Measurements from ENCODE around the gene ATXN7L1. TPM values are rescaled to one million over a fixed set of nuclear protein-coding genes. Genes with fewer than 3 reads are reported as not detected.

ATXN7L1 gene
- total and polyA plus RNA-seq, 2 of the 8 experiments (the other 6 are each of a cell fraction or from before 2014, with no cell fraction given): 14.3 to 34.0 TPM

- ChIA-PET CTCF (ENCODE audit: partially characterized antibody) (interaction anchor here (0.5 to 4.7 kb wide), 19 partner anchors 8 to 367 kb away, joined by 3 to 28 read pairs (median 4); partner anchors contain the start of gene ATXN7L1), POLR2A (ENCODE audit: partially characterized antibody) (interaction anchor here (0.6 to 1.7 kb wide), 5 partner anchors 10 to 324 kb away, joined by 3 to 6 read pairs (median 4); no protein-coding TSS in a partner anchor)
- Histone ChIP-seq H3K9ac (replicated peaks in 1 of 4; ENCODE audit: extremely low read depth in 1 of 4, low read depth in 3 of 4, low read length in 3 of 4) (no peak overlapping the region), H3K27ac (ENCODE audit: low read depth, low read length) (no peak overlapping the region), H3K4ac (replicated peaks; ENCODE audit: insufficient read length, low read depth, low read length) (no peak overlapping the region), H4K5ac (ENCODE audit: insufficient read length, low read depth, low read length) (no peak overlapping the region), H4K91ac (replicated peaks; ENCODE audit: insufficient read length, low read length) (no peak overlapping the region), H3K4me1 (replicated peaks in 1 of 4; ENCODE audit: control insufficient read depth in 3 of 4, insufficient read depth in 4 of 4, low read length in 3 of 4) (peaks cover 1 to 12% (median 4%) of the 10 kb centered on the region in 4 experiments), H3K27me3 (replicated peaks in 1 of 4; ENCODE audit: control insufficient read depth in 3 of 4, extremely low read depth in 1 of 4, insufficient read depth in 3 of 4, low read length in 3 of 4) (no peaks in the 10 kb centered on the region), H2AK5ac (ENCODE audit: low read depth, low read length) (no peak overlapping the region), H3K79me1 (ENCODE audit: low read depth, low read length) (peaks cover 5% of the 10 kb centered on the region; the same call in 1 of the 2 replicates), H3K36me3 (ENCODE audit: control insufficient read depth in 2 of 4, insufficient read depth in 4 of 4, low read length in 3 of 4) (no peaks in the 10 kb centered on the region), H3K14ac (ENCODE audit: insufficient read length) (no peak overlapping the region), H2BK15ac (ENCODE audit: low read length) (no peak overlapping the region), H2BK12ac (ENCODE audit: low read depth, low read length) (no peak overlapping the region), H4K8ac (ENCODE audit: extremely low read depth, insufficient read depth, low read length) (no peak overlapping the region), H3K56ac (replicated peaks; ENCODE audit: insufficient read length, low read depth, low read length) (no peak overlapping the region), H3K4me2 (ENCODE audit: insufficient read depth in 1 of 2, low read depth in 2 of 2, low read length in 2 of 2) (no peak overlapping the region), H3K4me3 (ENCODE audit: extremely low read depth in 1 of 4, insufficient read depth in 2 of 4, low read depth in 3 of 4, low read length in 4 of 4) (no peak overlapping the region), H2BK20ac (ENCODE audit: low read length) (no peak overlapping the region), H2BK120ac (replicated peaks; ENCODE audit: low read depth, low read length) (no peak overlapping the region), H3K23me2 (ENCODE audit: low read depth, low read length) (no peaks in the 10 kb centered on the region), H3K79me2 (ENCODE audit: control insufficient read depth in 1 of 2, insufficient read depth in 2 of 2, low read length in 2 of 2) (no peaks in the 10 kb centered on the region), H4K20me1 (replicated peaks in 1 of 2; ENCODE audit: control insufficient read depth in 1 of 2, insufficient read depth in 2 of 2, low read length in 2 of 2) (peaks cover 0 to 2% of the 10 kb centered on the region in 2 experiments), H2BK5ac (ENCODE audit: low read depth, low read length) (no peak overlapping the region), H3K23ac (ENCODE audit: insufficient read length) (no peak overlapping the region), H2AFZ (ENCODE audit: low read length) (no peak overlapping the region), H3K18ac (ENCODE audit: extremely low read depth, low read length) (no peak overlapping the region), H3K9me3 (ENCODE audit: insufficient read depth in 2 of 2, low read depth in 1 of 2, low read length in 1 of 2) (no peaks in the 10 kb centered on the region)
- DNase-seq (ENCODE audit: low read depth in 1 of 2, low spot score in 2 of 2) (no peak), FAIRE-seq (no peak)
- WGBS, 2 experiments (ENCODE audit: extremely low coverage in 1 of 2, insufficient coverage in 1 of 2, insufficient read length in 1 of 2, insufficient replicate concordance in 2 of 2, low coverage in 1 of 2, low lambda C conversion rate in 2 of 2, missing lambda C conversion rate in 1 of 2): 91% methylated on average over 10 of the region's 10 CpGs; no CpG with 5 or more reads in 1 of the 2 experiments
- no peak for TF ChIP-seq JUND (IDR thresholded peaks at IDR 0.05; ENCODE audit: low read length)
- TF ChIP-seq SP1 (IDR thresholded peaks at IDR 0.05; ENCODE audit: low read depth, low read length): no peak
- TF ChIP-seq ATF2 (IDR thresholded peaks at IDR 0.05; ENCODE audit: low read length): no peak
- 0 out of 2 replicates have a peak, but pooled peaks have one; percentile 17 for TF ChIP-seq KDM1A (IDR thresholded peaks at IDR 0.05; ENCODE audit: borderline replicate concordance, low read length)
- no peak for TF ChIP-seq TEAD4 (IDR thresholded peaks at IDR 0.05; ENCODE audit: low read depth, low read length)
- TF ChIP-seq BRCA1 (IDR thresholded peaks at IDR 0.05; ENCODE audit: low read depth, low read length): no peak
- no peak for TF ChIP-seq NRF1 (IDR thresholded peaks at IDR 0.05; ENCODE audit: low read depth, low read length)
- no peak for TF ChIP-seq CBX5 (IDR thresholded peaks at IDR 0.05; ENCODE audit: low read depth, low read length)
Measured at GRCh38 chr7:105786520-105787470, 89.6 kb downstream of the ATXN7L1 start.

Data from H1 (cell line).